ENCODE data around the gene CADPS.

DNA sequence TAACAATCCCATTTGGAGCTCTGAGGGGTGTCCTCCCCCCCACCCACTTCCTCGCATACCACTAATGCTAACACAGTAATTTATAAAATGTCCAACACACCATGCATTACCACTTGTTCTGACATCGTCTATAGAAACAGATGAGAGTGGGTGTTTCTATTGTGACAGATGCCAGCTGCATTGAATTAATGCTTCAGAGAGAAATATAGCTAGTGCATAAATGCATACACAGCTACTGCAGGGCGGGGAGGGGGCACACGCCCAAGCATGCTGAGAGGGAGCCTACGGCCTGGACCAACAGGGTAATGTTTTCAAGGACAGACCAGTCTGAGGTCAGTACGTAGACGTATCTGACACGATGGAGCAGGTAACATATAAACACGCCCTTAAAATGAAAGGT lies 395.9 kb downstream of the CADPS start:
- TF ChIP-seq CTCF (conservative IDR thresholded peaks at IDR 0.05; ENCODE audit: low read depth, low read length) (no peak), EZH2 (IDR thresholded peaks at IDR 0.05; ENCODE audit: low read length, unreplicated experiment) (no peak), EZH2phosphoT487 (IDR thresholded peaks at IDR 0.05; ENCODE audit: borderline replicate concordance, low read length) (no peak)
